ENCODE measurements around the gene AMT.

The AMT gene

DNA sequence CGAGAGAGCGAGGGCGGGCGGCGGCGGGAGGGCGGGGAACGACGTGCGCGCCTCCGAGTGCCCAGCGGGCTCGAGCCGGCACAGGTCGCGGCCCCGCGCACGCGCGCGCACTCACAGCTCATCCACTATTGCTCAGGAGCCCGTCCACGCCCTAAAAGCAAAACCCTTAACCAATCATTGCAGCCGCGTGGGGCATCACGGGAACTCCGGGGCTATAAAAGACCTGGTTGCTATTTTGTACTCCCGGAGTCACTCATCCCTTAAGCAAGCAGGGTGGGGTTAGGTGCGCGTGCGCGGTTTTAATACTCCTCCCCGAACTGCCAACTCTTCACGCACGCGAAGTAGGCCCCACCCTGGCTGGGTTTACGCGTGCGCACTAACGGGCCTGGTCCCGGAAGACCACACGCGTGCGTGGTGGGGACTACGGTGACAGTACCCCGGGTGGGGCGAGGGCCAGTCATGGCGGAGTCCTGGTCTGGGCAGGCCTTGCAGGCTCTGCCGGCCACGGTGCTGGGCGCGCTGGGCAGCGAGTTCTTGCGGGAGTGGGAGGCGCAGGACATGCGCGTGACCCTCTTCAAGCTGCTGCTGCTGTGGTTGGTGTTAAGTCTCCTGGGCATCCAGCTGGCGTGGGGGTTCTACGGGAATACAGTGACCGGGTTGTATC is 10.2 kb downstream of the AMT start, which contains the start of the genes RHOA and TCTA:
RHOA (minus strand) TSS at position 9 of the 664 bp plus-strand sequence. CDS start 36,387 bp downstream, outside the sequence.
TCTA (plus strand) TSS at position 456 of the 664 bp plus-strand sequence; CDS start at position 460, 4 bp downstream.
- peak; percentile 94 for ATAC-seq
- TF ChIP-seq TSHZ2 (CRISPR knock-in tag; IDR thresholded peaks at IDR 0.05): 0 out of 2 replicates have a peak, but pooled peaks have one; percentile 59
- no peak for TF ChIP-seq TOX (CRISPR knock-in tag; IDR thresholded peaks at IDR 0.05; ENCODE audit: borderline replicate concordance)

- TF ChIP-seq PATZ1 (CRISPR knock-in tag; IDR thresholded peaks at IDR 0.05; ENCODE audit: borderline replicate concordance) (no peak), TOX (CRISPR knock-in tag; IDR thresholded peaks at IDR 0.05; ENCODE audit: borderline replicate concordance) (no peak), ZNF8 (CRISPR knock-in tag; IDR thresholded peaks at IDR 0.05) (no peak), ESRRG (CRISPR knock-in tag; IDR thresholded peaks at IDR 0.05) (no peak), ZNF565 (CRISPR knock-in tag; conservative IDR thresholded peaks at IDR 0.05; ENCODE audit: low read depth) (no peak), ISL1 (CRISPR knock-in tag; IDR thresholded peaks at IDR 0.05) (no peak), TSHZ2 (CRISPR knock-in tag; IDR thresholded peaks at IDR 0.05) (no peak), ZC3H10 (CRISPR knock-in tag; IDR thresholded peaks at IDR 0.05) (no peak), CREB5 (CRISPR knock-in tag; IDR thresholded peaks at IDR 0.05; ENCODE audit: low read depth) (no peak), ZFP3 (CRISPR knock-in tag; IDR thresholded peaks at IDR 0.05) (no peak)
- ATAC-seq: peak; percentile 6
Measured at GRCh38 chr3:49411535-49411967, 10.7 kb downstream of the AMT start.

DNA sequence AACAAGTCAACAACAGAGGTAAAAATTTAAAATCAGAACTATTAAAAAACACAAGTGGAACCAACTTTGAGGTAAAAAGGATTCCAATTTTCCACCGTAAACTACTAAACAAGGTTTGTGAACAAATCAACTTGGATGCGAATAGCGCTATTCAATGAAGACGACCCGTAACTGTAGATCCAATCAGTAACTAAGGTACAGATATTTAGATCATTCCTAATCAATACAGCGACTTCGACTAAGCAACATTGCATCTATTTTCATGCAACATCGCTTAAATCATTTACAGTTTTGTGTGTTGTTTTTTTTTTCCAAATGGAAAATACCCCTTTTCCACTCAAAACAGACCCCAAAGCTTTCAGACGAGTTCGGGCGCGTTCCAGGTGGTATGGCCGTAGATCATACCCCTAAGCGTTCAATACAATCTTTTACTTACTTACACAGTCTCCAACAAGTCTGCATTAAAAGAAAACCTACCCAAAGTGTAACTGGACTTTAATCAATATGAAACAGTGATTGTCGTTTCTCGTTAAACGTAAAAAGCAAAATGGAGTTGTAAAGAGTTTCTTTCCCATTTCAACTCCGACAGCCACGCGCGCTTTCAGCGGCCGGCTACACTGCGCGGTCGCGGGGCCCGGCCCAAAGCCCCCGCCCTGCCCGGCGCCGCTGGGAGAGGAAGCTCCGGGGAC is 11.3 kb downstream of the AMT start:
- TF ChIP-seq CREB5 (CRISPR knock-in tag; IDR thresholded peaks at IDR 0.05; ENCODE audit: low read depth) (no peak), CSDC2 (CRISPR knock-in tag; IDR thresholded peaks at IDR 0.05) (no peak), RARB (CRISPR knock-in tag; IDR thresholded peaks at IDR 0.05) (no peak), TCF4 (CRISPR knock-in tag; IDR thresholded peaks at IDR 0.05; ENCODE audit: borderline replicate concordance) (no peak), TOX (CRISPR knock-in tag; IDR thresholded peaks at IDR 0.05; ENCODE audit: borderline replicate concordance) (no peak), ARNTL (CRISPR knock-in tag; IDR thresholded peaks at IDR 0.05; ENCODE audit: borderline replicate concordance, low read depth) (no peak), ZFP3 (CRISPR knock-in tag; IDR thresholded peaks at IDR 0.05) (no peak), ZNF565 (CRISPR knock-in tag; conservative IDR thresholded peaks at IDR 0.05; ENCODE audit: low read depth) (no peak), ZNF70 (CRISPR knock-in tag; IDR thresholded peaks at IDR 0.05) (no peak), CSRNP3 (CRISPR knock-in tag; IDR thresholded peaks at IDR 0.05) (no peak), ESRRG (CRISPR knock-in tag; IDR thresholded peaks at IDR 0.05) (no peak), ISL1 (CRISPR knock-in tag; IDR thresholded peaks at IDR 0.05) (no peak), PPARA (CRISPR knock-in tag; IDR thresholded peaks at IDR 0.05; ENCODE audit: borderline replicate concordance) (no peak), SNAI2 (CRISPR knock-in tag; IDR thresholded peaks at IDR 0.05) (no peak), ZC3H10 (CRISPR knock-in tag; IDR thresholded peaks at IDR 0.05) (no peak), BACH2 (CRISPR knock-in tag; IDR thresholded peaks at IDR 0.05; ENCODE audit: borderline replicate concordance) (no peak), GLIS3 (CRISPR knock-in tag; IDR thresholded peaks at IDR 0.05) (no peak), TSHZ2 (CRISPR knock-in tag; IDR thresholded peaks at IDR 0.05) (no peak)
- ATAC-seq: no peak

All from SK-N-SH treated with all-trans-retinoic acid at 6 μM for 48 hours (cell line).